DMS79 (cell line): ENCODE data around the gene FADD.
"Not testable (repeated sequence)": the region's sequence is repeated elsewhere in the genome, so short reads cannot be mapped to it uniquely, and the experiment has no call there.

Experiments
- DNase-seq: peaks from one replicate; lab custom pipeline; 2025; lab: John Stamatoyannopoulos, UW

FADD gene

GRCh38 chr11:70205049-70205725 lies 2.1 kb downstream of the FADD start:
- DNase-seq, result no peak

GRCh38 chr11:70205766-70206165 lies 2.7 kb downstream of the FADD start:
- no peak for DNase-seq

GRCh38 chr11:70206226-70206981 lies 3.3 kb downstream of the FADD start:
- no peak for DNase-seq

GRCh38 chr11:70206982-70207376 lies 3.9 kb downstream of the FADD start:
- no peak for DNase-seq

GRCh38 chr11:70207531-70208131 lies 4.5 kb downstream of the FADD start:
- DNase-seq, result no peak

GRCh38 chr11:70209391-70209912 lies 6.4 kb downstream of the FADD start:
- DNase-seq, result no peak

- no peak for DNase-seq
These were observed 7.0 kb downstream of the FADD start for GRCh38 chr11:70210051-70210501.

GRCh38 chr11:70210530-70210929 lies 7.4 kb downstream of the FADD start:
- DNase-seq, result no peak

GRCh38 chr11:70212227-70212811 lies 9.2 kb downstream of the FADD start:
- DNase-seq, result no peak

- not testable (repeated sequence) for DNase-seq
These were observed 14.3 kb downstream of the FADD start for GRCh38 chr11:70217388-70217787.

- DNase-seq, result not testable (repeated sequence)
These were observed 15.0 kb downstream of the FADD start for GRCh38 chr11:70218076-70218475.

GRCh38 chr11:70220136-70220535 lies 17.0 kb downstream of the FADD start:
- no peak for DNase-seq

- DNase-seq, result no peak
These were observed 17.8 kb downstream of the FADD start for GRCh38 chr11:70220920-70221319.

- no peak for DNase-seq
These were observed 22.6 kb downstream of the FADD start for GRCh38 chr11:70225681-70226177.

- no peak for DNase-seq
These were observed 23.1 kb downstream of the FADD start for GRCh38 chr11:70226183-70226582.

GRCh38 chr11:70226967-70227366 lies 23.9 kb downstream of the FADD start:
- DNase-seq, result no peak

- no peak for DNase-seq
These were observed 26.6 kb downstream of the FADD start for GRCh38 chr11:70229737-70230136.

- no peak for DNase-seq
These were observed 27.2 kb downstream of the FADD start for GRCh38 chr11:70230151-70230839.

GRCh38 chr11:70230840-70231710 lies 28.0 kb downstream of the FADD start:
- no peak for DNase-seq

GRCh38 chr11:70233034-70233433 lies 29.9 kb downstream of the FADD start:
- DNase-seq, result no peak

GRCh38 chr11:70233511-70233934 lies 30.4 kb downstream of the FADD start:
- no peak for DNase-seq
